SK-N-SH (cell line): ENCODE results near the gene TICAM2. TPM values are rescaled to one million over a fixed set of nuclear protein-coding genes. Genes with fewer than 3 reads are reported as not detected.

Experiments used
- CTCF ChIA-PET: fragments of 300-600, 350-600 bp; formaldehyde crosslinking; extraction: SDS; loops from one replicate; lab custom pipeline; 2021; lab: Yijun Ruan, JAX
- POLR2A ChIA-PET: fragments of 350-600 bp; sonication (Branson Sonifier 250); formaldehyde crosslinking; extraction: SDS; loops from one replicate; lab custom pipeline; 2020; ENCODE audit warnings: antibody characterized with exemption, inconsistent platforms; lab: Yijun Ruan, JAX
- DNase-seq: peaks from one replicate; pipeline ENCODE4 v3.0.0; 2012
- H2AFZ ChIP-seq: fragments of 200-600 bp; sonication (generic); 2 replicates; pipeline ENCODE4 v1.8.1; 2016; ENCODE audit warnings: antibody characterized with exemption, mild to moderate bottlenecking, low read depth
- H3F3A ChIP-seq: fragments of 200-600 bp; sonication (generic); replicated peaks from 2 replicates; pipeline ENCODE3; 2016; ENCODE audit warnings: antibody characterized with exemption, mild to moderate bottlenecking; ENCODE audit not compliant: insufficient read depth
- H3K27ac ChIP-seq, 2 experiments: fragments of 200-500 bp in 1 of 2; fragments of 200-600 bp in 1 of 2; sonication (Bioruptor generic) in 1 of 2; sonication (generic), shearing (Covaris generic) in 1 of 2; 2 replicates each; pipeline versions ENCODE4 v1.5.1 to v1.6.1; 2014 to 2016; ENCODE audit warnings: low read depth in 2 of 2, inconsistent platforms in 1 of 2, low read length in 1 of 2, mild to moderate bottlenecking in 1 of 2, mixed read lengths in 1 of 2
- H3K27me3 ChIP-seq: fragments of 200-600 bp; sonication (generic), shearing (Covaris generic); 2 replicates; pipeline ENCODE4 v1.6.1; 2016; ENCODE audit warnings: mixed run types; ENCODE audit not compliant: insufficient read depth
- H3K36me3 ChIP-seq, 2 experiments: fragments of 200-500 bp in 1 of 2; fragments of 200-600 bp in 1 of 2; sonication (Bioruptor generic) in 1 of 2; sonication (generic) in 1 of 2; replicated peaks in 1 of 2; 2 replicates each; pipeline versions ENCODE3 to v1.5.1; 2014 to 2016; ENCODE audit warnings: low read length in 1 of 2, mild to moderate bottlenecking in 1 of 2; ENCODE audit not compliant: insufficient read depth in 2 of 2, control insufficient read depth in 1 of 2
- H3K4me1 ChIP-seq, 2 experiments: fragments of 200-500 bp in 1 of 2; fragments of 200-600 bp in 1 of 2; sonication (Bioruptor generic) in 1 of 2; sonication (generic), shearing (Covaris generic) in 1 of 2; 2 replicates each; pipeline versions ENCODE4 v1.5.1 to v1.6.1; 2014 to 2016; ENCODE audit warnings: low read depth in 1 of 2, low read length in 1 of 2, mixed run types in 1 of 2; ENCODE audit not compliant: insufficient read depth in 2 of 2, control insufficient read depth in 1 of 2
- H3K4me2 ChIP-seq: fragments of 200-600 bp; sonication (generic), shearing (Covaris generic); 2 replicates; pipeline ENCODE4 v1.6.1; 2017; ENCODE audit warnings: mixed run types
- H3K4me3 ChIP-seq, 2 experiments: fragments of 200-500 bp in 1 of 2; fragments of 200-600 bp in 1 of 2; sonication (Bioruptor generic) in 1 of 2; sonication (generic), shearing (Covaris generic) in 1 of 2; 2 replicates each; pipeline versions ENCODE4 v1.5.1 to v1.8.1; 2014 to 2016; ENCODE audit warnings: low read depth in 2 of 2, inconsistent platforms in 1 of 2, low read length in 1 of 2, mild to moderate bottlenecking in 1 of 2, mixed read lengths in 1 of 2, moderate library complexity in 1 of 2
- H3K79me2 ChIP-seq: fragments of 200-600 bp; sonication (generic); 2 replicates; pipeline ENCODE4 v1.8.1; 2017; ENCODE audit warnings: mild to moderate bottlenecking; ENCODE audit not compliant: insufficient read depth
- H3K9ac ChIP-seq: fragments of 200-600 bp; sonication (generic); 2 replicates; pipeline ENCODE4 v1.6.1; 2017; ENCODE audit warnings: mixed run types
- H3K9me2 ChIP-seq: fragments of 200-600 bp; sonication (generic); 2 replicates; pipeline ENCODE4 v1.6.1; 2017; ENCODE audit warnings: mixed run types
- H3K9me3 ChIP-seq: fragments of 200-600 bp; sonication (generic); 2 replicates; pipeline ENCODE4 v1.6.1; 2017; ENCODE audit warnings: mixed run types, mild to moderate bottlenecking, moderate library complexity
- H4K20me1 ChIP-seq: fragments of 200-600 bp; sonication (generic); 2 replicates; pipeline ENCODE4 v1.6.1; 2017; ENCODE audit warnings: mild to moderate bottlenecking, mixed run types; ENCODE audit not compliant: insufficient read depth
- CHD2 ChIP-seq: fragments of 150-350 bp; IDR thresholded peaks from 2 replicates; pipeline ENCODE4 v1.6.1; 2018; ENCODE audit warnings: low read length; ENCODE audit not compliant: partially characterized antibody
- ELF1 ChIP-seq: IDR thresholded peaks from 2 replicates; pipeline ENCODE4 v1.4.0; 2012
- EP300 ChIP-seq, 2 experiments: IDR thresholded peaks; 2 replicates each; pipeline versions ENCODE4 v1.4.0 to v1.6.1; 2012; ENCODE audit warnings: borderline replicate concordance in 1 of 2, low read depth in 1 of 2, low read length in 1 of 2
- EZH2phosphoT487 ChIP-seq: fragments of 200-600 bp; sonication (generic); IDR thresholded peaks from 2 replicates; pipeline ENCODE4 v1.6.1; 2017; ENCODE audit warnings: low read depth, mixed run types, mild to moderate bottlenecking, antibody characterized with exemption, moderate library complexity, borderline replicate concordance
- FOSL2 ChIP-seq: IDR thresholded peaks from 2 replicates; pipeline ENCODE4 v1.4.0; 2012; ENCODE audit warnings: low read depth, mild to moderate bottlenecking, moderate library complexity, borderline replicate concordance
- FOXJ3 ChIP-seq: sonication (generic); formaldehyde crosslinking; IDR thresholded peaks from 2 replicates; pipeline ENCODE4 v1.5.1; 2020; ENCODE audit warnings: mild to moderate bottlenecking, missing genetic modification reagents
- GABPA ChIP-seq: IDR thresholded peaks from 2 replicates; pipeline ENCODE4 v1.4.0; 2012; ENCODE audit warnings: low read depth, mild to moderate bottlenecking
- IRF3 ChIP-seq: fragments of 150-350 bp; IDR thresholded peaks from 2 replicates; pipeline ENCODE4 v1.6.1; 2016; ENCODE audit warnings: mild to moderate bottlenecking, low read depth, low read length
- MAX ChIP-seq: IDR thresholded peaks from 2 replicates; pipeline ENCODE4 v1.4.0; 2012; ENCODE audit warnings: low read depth
- MEF2A ChIP-seq: IDR thresholded peaks from 2 replicates; pipeline ENCODE4 v1.4.0; 2012; ENCODE audit warnings: low read depth, borderline replicate concordance
- MXI1 ChIP-seq: IDR thresholded peaks from 2 replicates; pipeline ENCODE4 v1.6.1; 2012; ENCODE audit warnings: mild to moderate bottlenecking, low read depth, low read length, improper control_type of control experiment
- RAD21 ChIP-seq: IDR thresholded peaks from 2 replicates; pipeline ENCODE4 v1.6.1; 2012; ENCODE audit warnings: mild to moderate bottlenecking, low read length
- RCOR1 ChIP-seq: fragments of 150-350 bp; IDR thresholded peaks from 2 replicates; pipeline ENCODE4 v1.6.1; 2017; ENCODE audit warnings: antibody characterized with exemption, low read length
- RFX5 ChIP-seq: IDR thresholded peaks from 2 replicates; pipeline ENCODE4 v1.6.1; 2012; ENCODE audit warnings: mild to moderate bottlenecking, improper control_type of control experiment, low read length
- SIN3A ChIP-seq: IDR thresholded peaks from 2 replicates; pipeline ENCODE4 v1.6.1; 2012; ENCODE audit warnings: low read depth, mild to moderate bottlenecking, low read length, moderate library complexity, borderline replicate concordance
- TAF1 ChIP-seq: IDR thresholded peaks from 2 replicates; pipeline ENCODE4 v1.6.1; 2012; ENCODE audit warnings: low read depth, mild to moderate bottlenecking, low read length, moderate library complexity, borderline replicate concordance
- TCF12 ChIP-seq: IDR thresholded peaks from 2 replicates; pipeline ENCODE4 v1.4.0; 2012
- TEAD4 ChIP-seq: IDR thresholded peaks from 2 replicates; pipeline ENCODE4 v1.4.0; 2012; ENCODE audit warnings: mild to moderate bottlenecking, borderline replicate concordance; ENCODE audit not compliant: insufficient read depth
- USF2 ChIP-seq: fragments of 150-350 bp; IDR thresholded peaks from 2 replicates; pipeline ENCODE4 v1.6.1; 2017; ENCODE audit warnings: antibody characterized with exemption, low read length, low read depth, borderline replicate concordance
- WGBS: methylation state at CpG from one replicate; pipeline ENCODE4 v1.1.6; 2017; ENCODE audit warnings: low lambda C conversion rate; 5-methylcytosine and 5-hydroxymethylcytosine counted together
- polyA plus RNA-seq, 3 experiments: library from polyadenylated mRNA; depleted of rRNA; stranded (reverse); fragments of >200 nt; gene quantifications; 2 replicates each; pipeline ENCODE4 v1.2.3, GENCODE V29; 2012
- TF ChIP-seq, protein P1 (sequence below): fragments of 200-600 bp; sonication (generic); IDR thresholded peaks from 2 replicates; pipeline ENCODE4 v1.6.1; 2017; ENCODE audit warnings: antibody characterized with exemption, mild to moderate bottlenecking, moderate library complexity

The TICAM2 gene
- polyA plus RNA-seq, 1 of the 3 experiments (the other 2 are of a cell fraction), result not detected

- no peak overlapping the region for H2AFZ ChIP-seq
- 0 out of 2 replicates have a peak, but pooled peaks cover 3% of the 10 kb centered on the region for H3K9me3 ChIP-seq
- ChIA-PET CTCF (interaction anchor here (6.7 kb wide), 1 partner anchor 269 kb away, joined by 65 read pairs; no protein-coding TSS in a partner anchor), POLR2A (no interaction called here)
- H3K4me3 ChIP-seq, result no peak overlapping the region
- H3K36me3 ChIP-seq, result peaks cover 2 to 23% of the 10 kb centered on the region in 2 experiments
- no peak for TF ChIP-seq RFX5
- no peak for TF ChIP-seq FOXJ3 (CRISPR knock-in tag)
- TF ChIP-seq TCF12, result no peak
- no peak for TF ChIP-seq FOSL2
- no peak for TF ChIP-seq TAF1
- no peak for TF ChIP-seq SIN3A
- DNase-seq, result no peak
- no peaks in the 10 kb centered on the region for H3K27me3 ChIP-seq
- no peak overlapping the region for H3K4me2 ChIP-seq
- no peaks in the 10 kb centered on the region for H4K20me1 ChIP-seq
- no peak overlapping the region for H3K9ac ChIP-seq
- H3K27ac ChIP-seq, result no peak overlapping the region
- H3K9me2 ChIP-seq, result no peaks in the 10 kb centered on the region
- WGBS, result 89% methylated on average over 3 of the region's 3 CpGs
- peaks cover 16% of the 10 kb centered on the region for H3F3A ChIP-seq
- H3K79me2 ChIP-seq, result no peaks in the 10 kb centered on the region; the same call in 1 of the 2 replicates
- H3K4me1 ChIP-seq, result peaks cover 0 to 17% of the 10 kb centered on the region in 2 experiments; a peak in 1 of 4 replicates
These were observed 23.1 kb downstream of the TICAM2 start for GRCh38 chr5:115579216-115579615.

GRCh38 chr5:115578657-115579056 is 23.6 kb downstream of the TICAM2 start:
- no peaks in the 10 kb centered on the region for H4K20me1 ChIP-seq
- no peak overlapping the region for H3K27ac ChIP-seq
- H3K9me2 ChIP-seq, result no peaks in the 10 kb centered on the region
- ChIA-PET CTCF (interaction anchor here (6.7 kb wide), 1 partner anchor 268 kb away, joined by 65 read pairs; no protein-coding TSS in a partner anchor), POLR2A (no interaction called here)
- H3K79me2 ChIP-seq, result no peaks in the 10 kb centered on the region; the same call in 1 of the 2 replicates
- WGBS, result 88% methylated on average over 3 of the region's 3 CpGs
- TF ChIP-seq, protein P1, sequence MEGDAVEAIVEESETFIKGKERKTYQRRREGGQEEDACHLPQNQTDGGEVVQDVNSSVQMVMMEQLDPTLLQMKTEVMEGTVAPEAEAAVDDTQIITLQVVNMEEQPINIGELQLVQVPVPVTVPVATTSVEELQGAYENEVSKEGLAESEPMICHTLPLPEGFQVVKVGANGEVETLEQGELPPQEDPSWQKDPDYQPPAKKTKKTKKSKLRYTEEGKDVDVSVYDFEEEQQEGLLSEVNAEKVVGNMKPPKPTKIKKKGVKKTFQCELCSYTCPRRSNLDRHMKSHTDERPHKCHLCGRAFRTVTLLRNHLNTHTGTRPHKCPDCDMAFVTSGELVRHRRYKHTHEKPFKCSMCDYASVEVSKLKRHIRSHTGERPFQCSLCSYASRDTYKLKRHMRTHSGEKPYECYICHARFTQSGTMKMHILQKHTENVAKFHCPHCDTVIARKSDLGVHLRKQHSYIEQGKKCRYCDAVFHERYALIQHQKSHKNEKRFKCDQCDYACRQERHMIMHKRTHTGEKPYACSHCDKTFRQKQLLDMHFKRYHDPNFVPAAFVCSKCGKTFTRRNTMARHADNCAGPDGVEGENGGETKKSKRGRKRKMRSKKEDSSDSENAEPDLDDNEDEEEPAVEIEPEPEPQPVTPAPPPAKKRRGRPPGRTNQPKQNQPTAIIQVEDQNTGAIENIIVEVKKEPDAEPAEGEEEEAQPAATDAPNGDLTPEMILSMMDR, result no peak
- TF ChIP-seq ELF1 (no peak), TAF1 (no peak), RFX5 (no peak), FOSL2 (no peak), RCOR1 (no peak), TEAD4 (no peak), USF2 (no peak), CHD2 (no peak), EZH2phosphoT487 (no peak), GABPA (no peak), IRF3 (no peak), MAX (no peak), MXI1 (no peak), FOXJ3 (CRISPR knock-in tag) (no peak), MEF2A (no peak), EP300 (IDR thresholded peaks at IDR 0.05; ENCODE audit: borderline replicate concordance in 1 of 2, low read depth in 1 of 2, low read length in 1 of 2) (no peak), RAD21 (no peak)
- H3K9ac ChIP-seq, result no peak overlapping the region
- peaks cover 19% of the 10 kb centered on the region for H3F3A ChIP-seq
- no peak overlapping the region for H3K4me3 ChIP-seq
- H2AFZ ChIP-seq, result no peak overlapping the region
- peaks cover 2 to 23% of the 10 kb centered on the region in 2 experiments for H3K36me3 ChIP-seq
- no peaks in the 10 kb centered on the region for H3K27me3 ChIP-seq
- H3K9me3 ChIP-seq, result 0 out of 2 replicates have a peak, but pooled peaks cover 3% of the 10 kb centered on the region
- no peak for DNase-seq
- peaks cover 0 to 17% of the 10 kb centered on the region in 2 experiments; a peak in 1 of 4 replicates for H3K4me1 ChIP-seq
- no peak overlapping the region for H3K4me2 ChIP-seq
